Heart left ventricle (tissue), 13 donors: ENCODE results near the gene DCST1.

Experiments
- POLR2A ChIP-seq, 2 donors: fragments of 450-650 bp; IDR thresholded peaks; one replicate each; pipeline ENCODE4 v1.6.1; 2017; ENCODE audit warnings: antibody characterized with exemption in 2 of 2, mild to moderate bottlenecking in 2 of 2, moderate library complexity in 2 of 2
- TF ChIP-seq, protein P1 (sequence below), 12 donors: fragments of 200-600 bp; sonication (generic) in 4 of 12; IDR thresholded peaks; one replicate each; pipeline versions ENCODE4 v1.5.0 to v1.8.0; 2018 to 2022; ENCODE audit warnings: antibody characterized with exemption in 12 of 12, mild to moderate bottlenecking in 5 of 12
- donor health status: ischemic (EF 13 %, LVEDD 7.1; RV severe dilation, severe dysfunction).
- donor health status: DM: no; HTN: yes; CAD: no.
- donor health status: DM: no; HTN: no; CAD: no.
- donor health status: ischemic (EF 25% LVEDD 6.9; RV normal size, moderate dysfunction).
- donor health status: ischemic (EF 25% LVEDD 5.7; RV mildly dilated, moderate dysfunction).
- donor health status: ischemic (EF 35%, LVEDD 5.7; RV mildly dilated, moderate dysfunction).
- donor health status: nonischemic (EF 11% LVEDD 7.7; RV severe dilation, severe dysfunction).
- donor health status: DM: yes; HTN: yes; CAD: no.
- donor health status: PGD.
- donor health status: ischemic (EF 29% LVEDD 5.4; RV normal size, mild dysfunction).
- donor health status: nonischemic (EF 23%, LVEDD 6.1; RV moderate dilation, normal function).

DNA sequence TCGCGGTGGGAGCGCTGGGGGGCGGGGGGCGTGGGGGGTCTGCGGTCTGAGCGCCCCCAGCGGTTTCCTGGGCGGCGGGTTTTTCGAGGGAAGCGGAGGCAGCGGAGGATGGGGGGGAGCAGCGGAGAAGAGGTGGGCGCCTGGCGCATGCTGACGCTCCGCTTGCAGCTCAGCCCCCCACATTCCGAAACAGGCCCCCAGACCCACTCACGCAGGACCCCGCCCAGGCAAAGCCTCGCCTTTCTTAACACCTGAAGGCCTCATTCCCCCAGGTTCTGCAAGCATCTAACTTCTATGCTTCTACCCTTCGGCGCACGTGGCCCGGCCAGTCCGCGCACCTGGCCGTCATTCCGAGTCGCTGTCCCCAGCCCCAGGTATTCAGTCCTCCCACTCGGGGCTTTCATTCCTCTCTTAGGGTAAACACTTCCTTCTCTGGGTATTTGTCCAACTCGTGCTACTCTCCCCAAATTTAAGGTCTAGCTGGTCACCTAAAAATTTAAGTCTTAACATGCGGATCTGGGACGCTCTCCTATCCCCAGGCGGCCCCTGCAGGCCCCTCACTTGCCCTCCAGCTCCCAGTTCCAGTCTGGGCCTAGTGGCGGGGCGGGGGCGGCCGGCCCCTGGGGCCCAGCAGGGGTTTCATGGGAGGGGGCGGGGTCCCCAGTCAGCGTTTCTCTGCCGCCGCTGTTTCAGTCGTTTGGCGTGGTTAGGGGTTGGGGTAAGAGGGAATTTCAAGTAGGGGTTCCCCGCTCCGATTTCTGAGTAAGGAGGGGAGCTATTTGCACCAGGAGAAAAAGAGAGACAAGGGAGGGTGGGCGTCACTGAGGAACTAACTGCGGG, 33.8 kb upstream of the DCST1 start:
- TF ChIP-seq, protein P1, sequence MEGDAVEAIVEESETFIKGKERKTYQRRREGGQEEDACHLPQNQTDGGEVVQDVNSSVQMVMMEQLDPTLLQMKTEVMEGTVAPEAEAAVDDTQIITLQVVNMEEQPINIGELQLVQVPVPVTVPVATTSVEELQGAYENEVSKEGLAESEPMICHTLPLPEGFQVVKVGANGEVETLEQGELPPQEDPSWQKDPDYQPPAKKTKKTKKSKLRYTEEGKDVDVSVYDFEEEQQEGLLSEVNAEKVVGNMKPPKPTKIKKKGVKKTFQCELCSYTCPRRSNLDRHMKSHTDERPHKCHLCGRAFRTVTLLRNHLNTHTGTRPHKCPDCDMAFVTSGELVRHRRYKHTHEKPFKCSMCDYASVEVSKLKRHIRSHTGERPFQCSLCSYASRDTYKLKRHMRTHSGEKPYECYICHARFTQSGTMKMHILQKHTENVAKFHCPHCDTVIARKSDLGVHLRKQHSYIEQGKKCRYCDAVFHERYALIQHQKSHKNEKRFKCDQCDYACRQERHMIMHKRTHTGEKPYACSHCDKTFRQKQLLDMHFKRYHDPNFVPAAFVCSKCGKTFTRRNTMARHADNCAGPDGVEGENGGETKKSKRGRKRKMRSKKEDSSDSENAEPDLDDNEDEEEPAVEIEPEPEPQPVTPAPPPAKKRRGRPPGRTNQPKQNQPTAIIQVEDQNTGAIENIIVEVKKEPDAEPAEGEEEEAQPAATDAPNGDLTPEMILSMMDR (IDR thresholded peaks at IDR 0.05): no peak
- no peak for TF ChIP-seq POLR2A (IDR thresholded peaks at IDR 0.05)
